Measurements from ENCODE around the gene MS4A6A.
A peak's percentile ranks its signal among the peaks of the same experiment; 100 is the strongest.
"Not testable (repeated sequence)": the region's sequence is repeated elsewhere in the genome, so short reads cannot be mapped to it uniquely, and the experiment has no call there.

MS4A6A gene

DNA sequence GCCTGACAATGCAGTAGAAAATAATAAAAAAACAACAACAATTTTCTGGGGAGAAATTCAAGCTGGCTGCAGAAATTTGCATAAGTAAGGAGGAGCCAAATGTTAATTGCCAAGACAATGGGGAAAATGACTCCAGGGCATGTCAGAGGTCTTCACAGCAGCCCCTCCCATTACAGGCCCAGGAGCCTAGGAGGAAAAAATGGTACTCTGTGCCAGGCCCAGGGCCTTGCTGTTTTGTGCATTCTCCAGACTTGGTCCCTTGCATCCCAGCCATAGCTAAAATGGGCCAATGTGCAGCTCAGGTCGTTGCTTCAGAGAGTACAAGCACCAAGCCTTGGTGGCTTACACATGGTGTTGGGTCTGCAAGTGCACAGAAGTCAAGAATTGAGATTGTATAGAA, 49.0 kb downstream of the MS4A6A start:
- Histone ChIP-seq H3K4me3 (ENCODE audit: low read depth, low read length) (no peak overlapping the region), H3K9me3 (ENCODE audit: control insufficient read depth, low read length) (no peaks in the 10 kb centered on the region), H3K9ac (no peak overlapping the region), H3K4me1 (no peaks in the 10 kb centered on the region), H3K36me3 (ENCODE audit: control insufficient read depth, insufficient read depth, low read length) (no peaks in the 10 kb centered on the region), H3K79me2 (no peaks in the 10 kb centered on the region), H3K4me2 (ENCODE audit: low read length) (no peak overlapping the region), H3K27ac (no peak overlapping the region), H2AFZ (no peak overlapping the region), H3K27me3 (ENCODE audit: control insufficient read depth, insufficient read depth, low read length) (no peaks in the 10 kb centered on the region)
- TF ChIP-seq, protein P1, sequence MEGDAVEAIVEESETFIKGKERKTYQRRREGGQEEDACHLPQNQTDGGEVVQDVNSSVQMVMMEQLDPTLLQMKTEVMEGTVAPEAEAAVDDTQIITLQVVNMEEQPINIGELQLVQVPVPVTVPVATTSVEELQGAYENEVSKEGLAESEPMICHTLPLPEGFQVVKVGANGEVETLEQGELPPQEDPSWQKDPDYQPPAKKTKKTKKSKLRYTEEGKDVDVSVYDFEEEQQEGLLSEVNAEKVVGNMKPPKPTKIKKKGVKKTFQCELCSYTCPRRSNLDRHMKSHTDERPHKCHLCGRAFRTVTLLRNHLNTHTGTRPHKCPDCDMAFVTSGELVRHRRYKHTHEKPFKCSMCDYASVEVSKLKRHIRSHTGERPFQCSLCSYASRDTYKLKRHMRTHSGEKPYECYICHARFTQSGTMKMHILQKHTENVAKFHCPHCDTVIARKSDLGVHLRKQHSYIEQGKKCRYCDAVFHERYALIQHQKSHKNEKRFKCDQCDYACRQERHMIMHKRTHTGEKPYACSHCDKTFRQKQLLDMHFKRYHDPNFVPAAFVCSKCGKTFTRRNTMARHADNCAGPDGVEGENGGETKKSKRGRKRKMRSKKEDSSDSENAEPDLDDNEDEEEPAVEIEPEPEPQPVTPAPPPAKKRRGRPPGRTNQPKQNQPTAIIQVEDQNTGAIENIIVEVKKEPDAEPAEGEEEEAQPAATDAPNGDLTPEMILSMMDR (IDR thresholded peaks at IDR 0.05), result no peak

DNA sequence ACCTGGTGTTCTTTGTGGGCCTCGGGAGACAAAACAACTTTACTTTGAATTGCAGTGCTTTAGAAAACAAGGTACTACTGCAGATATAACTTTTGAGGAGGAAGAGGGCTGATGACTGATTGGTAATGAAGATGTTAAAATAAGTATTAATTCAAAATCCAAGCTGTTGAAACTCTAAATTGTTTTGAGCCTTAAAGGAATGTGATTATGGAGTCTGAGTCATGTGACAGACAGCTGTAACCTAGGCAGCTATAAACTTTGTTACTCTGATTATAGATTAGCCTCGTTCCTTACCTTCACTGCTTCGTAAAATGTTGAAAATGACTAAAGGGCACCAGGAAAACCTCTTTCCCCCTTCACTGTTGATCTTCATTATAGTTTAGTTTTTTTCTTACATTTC, 51.0 kb downstream of the MS4A6A start:
- Histone ChIP-seq H3K4me2 (ENCODE audit: low read length) (no peak overlapping the region), H3K9ac (no peak overlapping the region), H3K27me3 (ENCODE audit: control insufficient read depth, insufficient read depth, low read length) (no peaks in the 10 kb centered on the region), H3K79me2 (no peaks in the 10 kb centered on the region), H3K4me3 (ENCODE audit: low read depth, low read length) (no peak overlapping the region), H3K36me3 (ENCODE audit: control insufficient read depth, insufficient read depth, low read length) (no peaks in the 10 kb centered on the region), H3K9me3 (ENCODE audit: control insufficient read depth, low read length) (no peaks in the 10 kb centered on the region), H3K4me1 (no peaks in the 10 kb centered on the region), H2AFZ (no peak overlapping the region), H3K27ac (no peak overlapping the region)
- TF ChIP-seq, protein P1 (IDR thresholded peaks at IDR 0.05), result no peak

DNA sequence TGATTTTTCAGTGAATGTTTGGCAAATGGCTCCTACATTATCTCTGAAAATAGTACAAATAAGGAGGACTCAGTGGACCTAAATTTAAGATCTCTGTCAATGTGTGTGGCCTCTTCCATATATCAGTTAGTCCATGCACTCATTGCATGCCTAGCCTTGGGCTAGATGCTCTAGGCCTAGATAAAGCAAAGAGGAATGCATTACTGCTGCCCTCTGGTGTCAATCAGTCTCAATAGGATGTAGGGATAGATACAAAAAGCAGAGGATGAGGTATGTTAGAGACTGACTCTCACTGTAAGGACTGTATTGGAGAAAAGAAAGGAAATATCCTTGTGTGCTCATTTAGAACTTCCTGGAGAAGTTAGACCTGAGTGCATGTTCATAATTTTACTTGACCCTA, 52.4 kb downstream of the MS4A6A start:
- Histone ChIP-seq H3K27me3 (ENCODE audit: control insufficient read depth, insufficient read depth, low read length) (no peaks in the 10 kb centered on the region), H2AFZ (no peak overlapping the region), H3K79me2 (no peaks in the 10 kb centered on the region), H3K27ac (no peak overlapping the region), H3K36me3 (ENCODE audit: control insufficient read depth, insufficient read depth, low read length) (no peaks in the 10 kb centered on the region), H3K9ac (no peak overlapping the region), H3K4me3 (ENCODE audit: low read depth, low read length) (no peak overlapping the region), H3K9me3 (ENCODE audit: control insufficient read depth, low read length) (no peaks in the 10 kb centered on the region), H3K4me1 (no peaks in the 10 kb centered on the region), H3K4me2 (ENCODE audit: low read length) (no peak overlapping the region)
- TF ChIP-seq, protein P1 (IDR thresholded peaks at IDR 0.05), result peak; percentile 31

DNA sequence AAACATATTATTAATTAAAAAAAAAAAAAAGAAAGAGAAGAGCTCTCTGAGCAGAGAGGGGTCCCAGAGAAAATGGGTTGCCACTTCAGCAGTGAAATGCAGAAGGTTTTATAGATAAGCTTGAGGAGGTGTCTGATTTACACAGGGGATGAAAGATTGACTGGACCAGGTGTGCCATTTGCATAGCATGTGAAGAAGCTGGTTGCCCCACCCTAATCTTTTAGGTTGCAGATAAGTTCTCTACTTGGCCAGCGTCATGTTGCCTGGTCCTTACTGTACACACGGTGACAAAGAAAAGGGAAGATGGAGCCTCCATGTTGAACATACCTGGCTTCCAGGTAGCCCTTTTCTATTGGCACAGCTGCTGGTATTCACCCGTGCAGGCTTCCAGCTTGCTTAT, 53.0 kb downstream of the MS4A6A start:
- Histone ChIP-seq H3K4me2 (ENCODE audit: low read length) (no peak overlapping the region), H2AFZ (no peak overlapping the region), H3K4me1 (no peaks in the 10 kb centered on the region), H3K4me3 (ENCODE audit: low read depth, low read length) (no peak overlapping the region), H3K27ac (no peak overlapping the region), H3K27me3 (ENCODE audit: control insufficient read depth, insufficient read depth, low read length) (no peaks in the 10 kb centered on the region), H3K36me3 (ENCODE audit: control insufficient read depth, insufficient read depth, low read length) (no peaks in the 10 kb centered on the region), H3K9me3 (ENCODE audit: control insufficient read depth, low read length) (no peaks in the 10 kb centered on the region), H3K9ac (no peak overlapping the region), H3K79me2 (no peaks in the 10 kb centered on the region)
- TF ChIP-seq, protein P1 (IDR thresholded peaks at IDR 0.05), result no peak

DNA sequence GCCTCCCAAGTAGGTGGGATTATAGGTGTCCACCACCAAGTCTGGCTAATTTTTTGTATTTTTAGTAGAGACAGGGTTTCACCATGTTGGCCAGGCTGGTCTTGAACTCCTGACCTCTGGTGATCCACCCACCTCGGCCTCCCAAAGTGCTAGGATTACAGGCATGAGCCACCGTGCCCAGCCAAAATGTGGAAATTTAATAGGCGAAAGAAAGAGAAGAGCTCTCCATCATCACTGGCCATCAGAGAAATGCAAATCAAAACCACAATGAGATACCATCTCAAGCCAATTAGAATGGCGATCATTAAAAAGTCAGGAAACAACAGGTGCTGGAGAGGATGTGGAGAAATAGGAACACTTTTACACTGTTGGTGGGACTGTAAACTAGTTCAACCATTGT, 54.0 kb downstream of the MS4A6A start:
- H3K36me3 ChIP-seq (ENCODE audit: control insufficient read depth, insufficient read depth, low read length); H3K79me2 ChIP-seq; H3K27me3 ChIP-seq (ENCODE audit: control insufficient read depth, insufficient read depth, low read length); H2AFZ ChIP-seq; H3K4me1 ChIP-seq; H3K4me2 ChIP-seq (ENCODE audit: low read length); H3K9ac ChIP-seq; H3K27ac ChIP-seq; H3K4me3 ChIP-seq (ENCODE audit: low read depth, low read length); H3K9me3 ChIP-seq (ENCODE audit: control insufficient read depth, low read length): not testable (repeated sequence)

All from parathyroid adenoma (tissue), 2 donors.